Activated CD4-positive, alpha-beta T cell treated with anti-CD3 and anti-CD28 coated beads, Interleukin-10, Interleukin-2, amounts not matched to agents 100 ng/mL and 50 ng/mL, durations not matched to agents 16 hours and 8 hours (primary cell): ENCODE measurements around the gene CASZ1.

ENCODE experiments used
- DNase-seq: peaks from one replicate; pipeline ENCODE4 v3.0.0-alpha.2; 2020

Gene CASZ1

GRCh38 chr1:10650556-10651388 is 145.7 kb downstream of the CASZ1 start:
- DNase-seq: no peak

GRCh38 chr1:10649517-10650201 is 146.8 kb downstream of the CASZ1 start:
- no peak for DNase-seq

- DNase-seq: no peak
Measured at GRCh38 chr1:10648689-10649516, 147.5 kb downstream of the CASZ1 start.

GRCh38 chr1:10647414-10648170 is 148.9 kb downstream of the CASZ1 start:
- no peak for DNase-seq

GRCh38 chr1:10646347-10646861 is 150.0 kb downstream of the CASZ1 start:
- DNase-seq: peak; percentile 11

GRCh38 chr1:10644307-10645128 is 151.9 kb downstream of the CASZ1 start:
- DNase-seq: no peak

GRCh38 chr1:10643607-10644306 is 152.7 kb downstream of the CASZ1 start:
- no peak for DNase-seq

- no peak for DNase-seq
Measured at GRCh38 chr1:10642403-10643080, 153.9 kb downstream of the CASZ1 start.

GRCh38 chr1:10641976-10642375 is 154.5 kb downstream of the CASZ1 start:
- no peak for DNase-seq

- DNase-seq: no peak
Measured at GRCh38 chr1:10640843-10641553, 155.4 kb downstream of the CASZ1 start.

GRCh38 chr1:10639775-10640578 is 156.5 kb downstream of the CASZ1 start:
- DNase-seq: no peak

- DNase-seq: no peak
Measured at GRCh38 chr1:10639011-10639774, 157.3 kb downstream of the CASZ1 start.

- no peak for DNase-seq
Measured at GRCh38 chr1:10638559-10639005, 157.9 kb downstream of the CASZ1 start.

- no peak for DNase-seq
Measured at GRCh38 chr1:10637834-10638558, 158.4 kb downstream of the CASZ1 start.

GRCh38 chr1:10637400-10637799 is 159.0 kb downstream of the CASZ1 start:
- DNase-seq: no peak

- no peak for DNase-seq
Measured at GRCh38 chr1:10635992-10636391, 160.5 kb downstream of the CASZ1 start.
